Stimulated activated CD4-positive, alpha-beta T cell treated with anti-CD3 and anti-CD28 coated beads, TNF-alpha, amount 100 ng/mL, for 1 hour (primary cell): ENCODE measurements around the gene PNLIP.

Source experiments
- DNase-seq, 3 donors: peaks; one replicate each; pipeline ENCODE4 v3.0.0-alpha.2; 2020; ENCODE audit warnings: low read depth in 3 of 3, low spot score in 1 of 3

Gene PNLIP

GRCh38 chr10:116545756-116546155 is at the start of gene PNLIP:
Gene PNLIP (plus strand): TSS chr10:116545931. CDS start chr10:116546093, 162 bp downstream.
- DNase-seq: no peak

- DNase-seq: no peak
Observed at GRCh38 chr10:116504786-116505185, 40.9 kb upstream of the PNLIP start.

GRCh38 chr10:116510565-116510964 is 35.2 kb upstream of the PNLIP start:
- no peak for DNase-seq

- DNase-seq: no peak
Observed at GRCh38 chr10:116511365-116511764, 34.4 kb upstream of the PNLIP start.

- no peak for DNase-seq
Observed at GRCh38 chr10:116521424-116522290, 24.1 kb upstream of the PNLIP start.

GRCh38 chr10:116522803-116523381 is 22.8 kb upstream of the PNLIP start:
- DNase-seq: no peak

- no peak for DNase-seq
Observed at GRCh38 chr10:116524736-116525135, 21.0 kb upstream of the PNLIP start.

- DNase-seq: no peak
Observed at GRCh38 chr10:116526219-116526618, 19.5 kb upstream of the PNLIP start.

- no peak for DNase-seq
Observed at GRCh38 chr10:116536810-116537209, 8.9 kb upstream of the PNLIP start.

GRCh38 chr10:116538456-116538855 is 7.3 kb upstream of the PNLIP start:
- DNase-seq: no peak

- DNase-seq: no peak
Observed at GRCh38 chr10:116538992-116539391, 6.7 kb upstream of the PNLIP start.

GRCh38 chr10:116540814-116541213 is 4.9 kb upstream of the PNLIP start:
- DNase-seq: no peak

- DNase-seq: no peak
Observed at GRCh38 chr10:116542007-116542677, 3.6 kb upstream of the PNLIP start.

GRCh38 chr10:116545122-116545521 is 609 bp upstream of the PNLIP start:
- no peak for DNase-seq

GRCh38 chr10:116548301-116548700 is 2.6 kb downstream of the PNLIP start:
- no peak for DNase-seq

- DNase-seq: no peak
Observed at GRCh38 chr10:116553378-116553980, 7.7 kb downstream of the PNLIP start.

- no peak for DNase-seq
Observed at GRCh38 chr10:116554628-116555027, 8.9 kb downstream of the PNLIP start.

GRCh38 chr10:116555880-116556279 is 10.1 kb downstream of the PNLIP start:
- no peak for DNase-seq

GRCh38 chr10:116557305-116557880 is 11.7 kb downstream of the PNLIP start:
- no peak for DNase-seq

GRCh38 chr10:116565534-116565933 is 19.8 kb downstream of the PNLIP start:
- DNase-seq: no peak

- no peak for DNase-seq
Observed at GRCh38 chr10:116566932-116567331, 21.2 kb downstream of the PNLIP start.
